Stimulated activated CD4-positive, alpha-beta T cell treated with anti-CD3 and anti-CD28 coated beads, Interleukin-1b, Interleukin-23, amount 100 ng/mL, for 48 hours (primary cell): ENCODE measurements around the gene CRAMP1.

Source experiments
- DNase-seq: peaks from one replicate; pipeline ENCODE4 v3.0.0-alpha.2; 2020

CRAMP1 gene

GRCh38 chr16:1723450-1724147 lies 111.4 kb downstream of the CRAMP1 start:
- no peak for DNase-seq

GRCh38 chr16:1724491-1724890 lies 112.3 kb downstream of the CRAMP1 start:
- DNase-seq: no peak

- no peak for DNase-seq
These were observed 114.7 kb downstream of the CRAMP1 start for GRCh38 chr16:1726661-1727502.
